ENCODE results near the gene ACAD8.

Gene ACAD8

DNA sequence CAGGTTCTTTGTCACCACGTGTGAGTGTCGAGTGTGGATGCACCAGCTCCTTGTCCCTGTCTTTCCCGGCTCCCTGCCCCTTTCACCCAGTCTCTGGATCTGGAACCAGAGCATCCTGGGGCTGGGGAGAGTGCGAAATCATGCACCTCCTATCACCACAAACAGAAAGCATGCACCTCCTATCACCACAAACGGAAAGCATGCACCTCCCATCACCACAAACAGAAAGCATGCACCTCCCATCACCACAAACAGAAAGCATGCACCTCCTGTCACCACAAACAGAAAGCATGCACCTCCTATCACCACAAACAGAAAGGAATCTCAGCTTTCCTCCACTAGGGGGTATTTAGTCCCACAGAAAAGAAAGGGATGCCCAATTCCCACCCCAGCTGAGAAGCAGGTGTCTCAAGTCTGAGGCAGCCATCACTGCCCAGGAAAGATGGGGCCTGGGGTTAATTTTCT, 16.9 kb downstream of the ACAD8 start:
- TF ChIP-seq CTCF (conservative IDR thresholded peaks at IDR 0.05): peak; percentile 50
- H3K27ac ChIP-seq: no peak overlapping the region

GRCh38 chr11:134271978-134272377, 18.6 kb downstream of the ACAD8 start:
- H3K27ac ChIP-seq: no peak overlapping the region
- TF ChIP-seq CTCF (conservative IDR thresholded peaks at IDR 0.05): no peak

GRCh38 chr11:134272381-134273316, 19.3 kb downstream of the ACAD8 start:
- TF ChIP-seq CTCF (conservative IDR thresholded peaks at IDR 0.05): no peak

GRCh38 chr11:134273317-134273712, 19.9 kb downstream of the ACAD8 start:
- no peak for TF ChIP-seq CTCF (conservative IDR thresholded peaks at IDR 0.05)
- H3K27ac ChIP-seq: no peak overlapping the region

More at GRCh38 chr11:134272381-134273316, 19.3 kb downstream of the ACAD8 start:
- H3K27ac ChIP-seq: no peak overlapping the region

- no peak overlapping the region for H3K27ac ChIP-seq
- no peak for TF ChIP-seq CTCF (conservative IDR thresholded peaks at IDR 0.05)
Observed at GRCh38 chr11:134275188-134275533, 21.8 kb downstream of the ACAD8 start.

DNA sequence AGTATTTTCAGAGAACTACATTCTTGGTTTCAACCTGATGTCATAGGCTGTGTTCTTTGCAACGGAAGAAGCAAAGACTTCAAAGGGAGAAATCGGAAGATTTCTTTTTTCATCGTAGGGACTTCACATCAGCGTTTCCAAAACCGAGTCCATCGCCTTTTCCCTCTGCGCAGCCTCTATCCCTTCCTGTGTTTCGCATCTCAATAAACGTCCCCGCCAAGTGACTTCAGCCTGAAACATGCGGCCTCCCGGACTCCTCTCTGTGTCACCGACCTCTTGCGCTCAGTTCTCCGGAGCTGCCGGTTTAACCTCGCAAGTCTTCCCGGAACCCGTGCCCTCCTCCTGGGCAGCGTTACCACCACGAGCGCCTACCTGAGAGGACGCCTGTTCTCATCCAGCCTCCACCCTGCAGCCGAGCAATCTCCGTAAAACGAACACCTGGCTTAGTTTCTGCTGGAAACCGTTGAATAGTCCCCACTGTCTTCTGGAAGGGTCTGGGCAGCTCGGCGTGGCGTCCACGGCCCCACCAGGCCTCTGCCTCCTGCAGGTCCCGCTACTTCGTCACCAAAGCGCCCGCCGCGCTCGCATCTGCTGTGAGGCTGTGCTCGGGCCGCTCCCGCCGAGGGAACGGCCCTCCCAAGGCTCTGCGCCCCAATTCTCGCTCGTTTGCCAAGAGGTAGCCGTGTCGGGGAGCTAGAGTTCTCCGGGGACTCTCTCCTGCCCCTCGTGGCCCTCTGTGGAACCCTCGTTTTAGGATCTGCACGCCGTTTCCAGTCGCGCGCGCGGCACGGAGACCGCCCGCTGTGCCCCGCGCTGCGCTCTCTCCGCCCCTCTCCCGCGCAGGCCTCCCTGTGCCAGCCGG, 22.4 kb downstream of the ACAD8 start, which contains the start of gene GLB1L3:
Gene GLB1L3, plus strand, starts transcription at position 846 of the 862 bp plus-strand sequence. CDS start 362 bp downstream, outside the sequence.
- H3K27ac ChIP-seq: peak within 1 kb of the TSS; percentile 38; the same call in 1 of the 2 replicates
- peak; percentile 68 for TF ChIP-seq CTCF (conservative IDR thresholded peaks at IDR 0.05)

Measured in VCaP (cell line).